Pancreas (tissue), 10 donors: ENCODE data around the gene TEX35. TPM values are rescaled to one million over a fixed set of nuclear protein-coding genes. Genes with fewer than 3 reads are reported as not detected.

Experiments used
- ATAC-seq, 4 donors: fragments of 200-7000 bp; cut with Tn5 transposase; one replicate each; pipeline versions ENCODE4 v1.8.0 to v1.9.1; 2020; ENCODE audit warnings: mild to moderate bottlenecking in 4 of 4, moderate library complexity in 4 of 4
- DNase-seq, 6 donors: peaks; one replicate each; pipeline ENCODE4 v3.0.0-alpha.2; 2020
- FAIRE-seq: peaks from 2 replicates; lab custom pipeline; 2012; peaks lifted over from hg19 to GRCh38; lab: Jason Lieb, UNC
- H3K27ac ChIP-seq, 4 donors: fragments of 200-600 bp; sonication (generic); 1 replicate in 3 of 4; 2 replicates in 1 of 4; pipeline versions ENCODE4 v1.5.0 to v1.8.0; 2020
- H3K27me3 ChIP-seq, 4 donors: fragments of 200-600 bp; one replicate each; pipeline ENCODE4 v1.8.0; 2021
- H3K36me3 ChIP-seq, 3 donors: fragments of 200-600 bp; sonication (generic) in 1 of 3; one replicate each; pipeline versions ENCODE4 v1.5.0 to v1.8.0; 2020 to 2021
- H3K4me1 ChIP-seq, 3 donors: fragments of 200-600 bp; one replicate each; pipeline ENCODE4 v1.8.0; 2021
- H3K4me3 ChIP-seq, 4 donors: fragments of 200-600 bp; sonication (generic) in 2 of 4; one replicate each; pipeline versions ENCODE4 v1.5.0 to v1.8.0; 2020 to 2021
- H3K9me3 ChIP-seq, 4 donors: fragments of 200-600 bp; one replicate each; pipeline ENCODE4 v1.8.0; 2021
- CTCF ChIP-seq, 4 donors: fragments of 200-600 bp; sonication (generic) in 3 of 4; IDR thresholded peaks; one replicate each; pipeline versions ENCODE4 v1.5.0 to v1.8.0; 2021; ENCODE audit warnings: antibody characterized with exemption in 4 of 4
- WGBS, 2 donors: extraction: QIAGEN DNeasy Blood & Tissue Kit; methylation state at CpG; one replicate each; pipeline ENCODE4 v1.1.7; 2013; 5-methylcytosine and 5-hydroxymethylcytosine counted together
- intact Hi-C, 3 donors: fragments of 100-400 bp; cut with DNase I; formaldehyde crosslinking; loops; one replicate each; pipeline versions ENCODE4 v1.11.1 to v1.14.2; 2022
- polyA plus RNA-seq, 2 donors: library from polyadenylated mRNA; stranded (reverse); fragments of 200-250 nt; gene quantifications; one replicate each; pipeline ENCODE4 v1.2.3, GENCODE V29; 2013
- total RNA-seq, 6 donors: library from RNA; stranded (reverse); fragmentation: NEBNext Ultra II Directional in 4 of 6; extraction: Animal tissue kit (Norgen Biotek cat#: 25700) in 4 of 6; gene quantifications; one replicate each; pipeline versions ENCODE4 v1.2.1 to v1.2.4, GENCODE V29; 2021 to 2023
- donor health status: healthy with polysubstance abuse.
- donor health status: DM: no; HTN: no; CAD: no; lungs with moderate emphysema.
- donor health status: DM: no; HTN: no; CAD: no.
- donor health status: control.
- donor health status: control.
- donor health status: Bipolar disorder and iron deficiency.
- donor health status: DM: yes; HTN: yes; CAD: no.
- donor health status: DM: no; HTN: no; CAD: no.
- donor health status: DM: no; HTN: no; CAD: no.
- donor health status: DM: yes; HTN: yes; CAD: no.

TEX35 gene
- total and polyA plus RNA-seq, 8 donors, result not detected

GRCh38 chr1:178487070-178487615, 25.8 kb upstream of the TEX35 start:
- intact Hi-C loops, result no loop called here
- Histone ChIP-seq H3K4me1 (no peaks in the 10 kb centered on the region), H3K27ac (no peak overlapping the region), H3K36me3 (no peaks in the 10 kb centered on the region), H3K4me3 (peak overlapping the region in 1 of 4 donors; percentile 18), H3K27me3 (no peaks in the 10 kb centered on the region), H3K9me3 (no peaks in the 10 kb centered on the region)
- TF ChIP-seq CTCF (IDR thresholded peaks at IDR 0.05), result no peak
- DNase-seq (no peak), FAIRE-seq (no peak), ATAC-seq (peak in 1 of 4 donors; percentile 11)
- 48 to 54% methylated on average over 20 of the region's 20 CpGs for WGBS, 2 donors

- no peaks in the 10 kb centered on the region for H3K36me3 ChIP-seq
- H3K4me1 ChIP-seq, result no peaks in the 10 kb centered on the region
- no peak for ATAC-seq
- no peaks in the 10 kb centered on the region for H3K27me3 ChIP-seq
- WGBS, 2 donors, result 74 to 81% methylated on average over 4 of the region's 4 CpGs
- no peak overlapping the region for H3K27ac ChIP-seq
- DNase-seq, result no peak
- H3K4me3 ChIP-seq, result no peak overlapping the region
- intact Hi-C loops, result no loop called here
- no peak for FAIRE-seq
- no peak for TF ChIP-seq CTCF (IDR thresholded peaks at IDR 0.05)
- H3K9me3 ChIP-seq, result no peaks in the 10 kb centered on the region
Measured at GRCh38 chr1:178488393-178488792, 24.5 kb upstream of the TEX35 start.

- Histone ChIP-seq H3K36me3 (no peaks in the 10 kb centered on the region), H3K27me3 (no peaks in the 10 kb centered on the region), H3K4me1 (no peaks in the 10 kb centered on the region), H3K4me3 (no peak overlapping the region), H3K9me3 (no peaks in the 10 kb centered on the region), H3K27ac (no peak overlapping the region)
- no peak for TF ChIP-seq CTCF (IDR thresholded peaks at IDR 0.05)
- no peak for ATAC-seq
- DNase-seq, result no peak
- no peak for FAIRE-seq
- intact Hi-C loops, result no loop called here
- 82 to 89% methylated on average over 4 of the region's 4 CpGs for WGBS, 2 donors
Measured at GRCh38 chr1:178489399-178489798, 23.5 kb upstream of the TEX35 start.

- H3K27me3 ChIP-seq, result no peaks in the 10 kb centered on the region
- DNase-seq (no peak), FAIRE-seq (no peak), ATAC-seq (no peak)
- H3K36me3 ChIP-seq, result no peaks in the 10 kb centered on the region
- no peak overlapping the region for H3K27ac ChIP-seq
- H3K4me3 ChIP-seq, result no peak overlapping the region
- H3K4me1 ChIP-seq, result no peaks in the 10 kb centered on the region
- no peaks in the 10 kb centered on the region for H3K9me3 ChIP-seq
- WGBS, 2 donors, result 88 to 91% methylated on average over 8 of the region's 8 CpGs
- intact Hi-C loops, result no loop called here
- TF ChIP-seq CTCF (IDR thresholded peaks at IDR 0.05), result no peak
Measured at GRCh38 chr1:178490136-178490535, 22.8 kb upstream of the TEX35 start.

GRCh38 chr1:178490967-178491366, 21.9 kb upstream of the TEX35 start:
- H3K27me3 ChIP-seq, result no peaks in the 10 kb centered on the region
- intact Hi-C loops, result no loop called here
- no peaks in the 10 kb centered on the region for H3K4me1 ChIP-seq
- H3K36me3 ChIP-seq, result no peaks in the 10 kb centered on the region
- DNase-seq (no peak), FAIRE-seq (no peak), ATAC-seq (no peak)
- H3K9me3 ChIP-seq, result no peaks in the 10 kb centered on the region
- 85 to 93% methylated on average over 9 of the region's 9 CpGs for WGBS, 2 donors
- TF ChIP-seq CTCF (IDR thresholded peaks at IDR 0.05), result no peak
- H3K27ac ChIP-seq, result no peak overlapping the region
- H3K4me3 ChIP-seq, result no peak overlapping the region
